GM06990 (cell line): ENCODE results near the gene GJD3.
A peak's percentile ranks its signal among the peaks of the same experiment; 100 is the strongest.
"Not testable (repeated sequence)": the region's sequence is repeated elsewhere in the genome, so short reads cannot be mapped to it uniquely, and the experiment has no call there.

Source experiments
- DNase-seq: peaks from one replicate; pipeline ENCODE4 v3.0.0-alpha.2; 2011; ENCODE audit not compliant: insufficient read length; ENCODE audit errors: extremely low read depth
- H3K27me3 ChIP-seq: replicated peaks from 2 replicates; pipeline ENCODE4 v1.6.0; 2011; ENCODE audit warnings: low read length; ENCODE audit not compliant: control insufficient read depth, insufficient read depth
- H3K36me3 ChIP-seq: 2 replicates; pipeline ENCODE4 v1.5.1; 2011; ENCODE audit warnings: low read length; ENCODE audit not compliant: control insufficient read depth, insufficient read depth
- H3K4me3 ChIP-seq: replicated peaks from 2 replicates; pipeline ENCODE4 v1.5.1; 2011; ENCODE audit warnings: low read depth, mild to moderate bottlenecking, control low read depth, low read length
- CTCF ChIP-seq: IDR thresholded peaks from 2 replicates; pipeline ENCODE4 v1.5.1; 2011; ENCODE audit warnings: low read length, control low read depth, mild to moderate bottlenecking, inconsistent platforms; ENCODE audit not compliant: insufficient read depth, poor library complexity, severe bottlenecking

The GJD3 gene

GRCh38 chr17:40404003-40404402 is 39.5 kb upstream of the GJD3 start:
- H3K36me3 ChIP-seq: peaks cover 9% of the 10 kb centered on the region
- DNase-seq: no peak
- no peaks in the 10 kb centered on the region for H3K27me3 ChIP-seq
- no peak for TF ChIP-seq CTCF
- no peak overlapping the region for H3K4me3 ChIP-seq

- no peak for DNase-seq
- Histone ChIP-seq H3K27me3 (no peaks in the 10 kb centered on the region), H3K4me3 (no peak overlapping the region), H3K36me3 (peaks cover 9% of the 10 kb centered on the region)
- no peak for TF ChIP-seq CTCF
Observed at GRCh38 chr17:40402668-40403067, 38.1 kb upstream of the GJD3 start.

GRCh38 chr17:40399185-40399584 is 34.6 kb upstream of the GJD3 start:
- TF ChIP-seq CTCF: peak; percentile 39
- Histone ChIP-seq H3K36me3 (peaks cover 10% of the 10 kb centered on the region), H3K4me3 (no peak overlapping the region), H3K27me3 (no peaks in the 10 kb centered on the region)
- DNase-seq: no peak

GRCh38 chr17:40386555-40386954 is 22.0 kb upstream of the GJD3 start:
- H3K36me3 ChIP-seq, H3K4me3 ChIP-seq, DNase-seq, H3K27me3 ChIP-seq: not testable (repeated sequence)

GRCh38 chr17:40382251-40382650 is 17.7 kb upstream of the GJD3 start:
- no peak for TF ChIP-seq CTCF
- Histone ChIP-seq H3K27me3 (no peaks in the 10 kb centered on the region), H3K4me3 (no peak overlapping the region), H3K36me3 (no peaks in the 10 kb centered on the region)
- no peak for DNase-seq

GRCh38 chr17:40378966-40379365 is 14.4 kb upstream of the GJD3 start:
- no peak overlapping the region for H3K4me3 ChIP-seq
- H3K36me3 ChIP-seq: no peaks in the 10 kb centered on the region
- no peak for TF ChIP-seq CTCF
- no peaks in the 10 kb centered on the region for H3K27me3 ChIP-seq
- DNase-seq: no peak
